K562 (cell line): ENCODE measurements around the gene NTPCR. TPM values are rescaled to one million over a fixed set of nuclear protein-coding genes. Genes with fewer than 3 reads are reported as not detected.

Source experiments
- ELF1 ChIP-seq: fragments of 200-800 bp; sonication (Bioruptor generic); IDR thresholded peaks from 2 replicates; pipeline ENCODE4 v1.6.1; 2016; ENCODE audit warnings: missing genetic modification characterization, missing compliant biosample characterization
- FOXA1 ChIP-seq: fragments of 450-650 bp; IDR thresholded peaks from 2 replicates; pipeline ENCODE4 v1.6.1; 2016; ENCODE audit warnings: mild to moderate bottlenecking, borderline replicate concordance
- L3MBTL2 ChIP-seq: fragments of 450-650 bp; IDR thresholded peaks from 2 replicates; pipeline ENCODE4 v1.6.1; 2016; ENCODE audit warnings: mild to moderate bottlenecking, moderate library complexity
- MCM5 ChIP-seq: fragments of 450-650 bp; IDR thresholded peaks from 2 replicates; pipeline ENCODE4 v1.6.1; 2016; ENCODE audit warnings: low read depth
- NR4A1 ChIP-seq, 2 experiments: fragments of 250-450 bp in 1 of 2; fragments of 450-650 bp in 1 of 2; sonication (Bioruptor Pico) in 1 of 2; IDR thresholded peaks; 2 replicates each; pipeline versions ENCODE4 v1.4.0 to v1.6.1; 2016 to 2020; ENCODE audit warnings: mild to moderate bottlenecking in 2 of 2, missing compliant biosample characterization in 1 of 2, missing genetic modification characterization in 1 of 2, moderate library complexity in 1 of 2
- PCBP1 ChIP-seq: fragments of 200-400 bp; formaldehyde crosslinking; IDR thresholded peaks from 2 replicates; pipeline ENCODE4 v1.6.1; 2018; ENCODE audit warnings: mild to moderate bottlenecking, low read depth, low read length; ENCODE audit not compliant: poor library complexity, severe bottlenecking
- POLR2AphosphoS2 ChIP-seq: IDR thresholded peaks from 2 replicates; pipeline ENCODE4 v1.6.1; 2012; ENCODE audit warnings: low read length, improper control_type of control experiment
- RFX5 ChIP-seq: IDR thresholded peaks from 2 replicates; pipeline ENCODE4 v1.6.1; 2011; ENCODE audit warnings: low read depth, mild to moderate bottlenecking, improper control_type of control experiment, low read length
- STAT5B ChIP-seq: fragments of 250-450 bp; sonication (Bioruptor Pico); IDR thresholded peaks from 2 replicates; pipeline ENCODE4 v1.8.0; 2021; ENCODE audit warnings: mild to moderate bottlenecking, inconsistent platforms
- TCFL5 ChIP-seq: fragments of 250-450 bp; sonication (Bioruptor Pico); conservative IDR thresholded peaks from 2 replicates; pipeline ENCODE4 v1.6.1; 2021; ENCODE audit warnings: mild to moderate bottlenecking, moderate library complexity, matching md5 sums
- TRIM28 ChIP-seq: fragments of 450-650 bp; IDR thresholded peaks from 2 replicates; pipeline ENCODE4 v1.6.1; 2017
- ZFX ChIP-seq: sonication (generic); formaldehyde crosslinking; IDR thresholded peaks from 2 replicates; pipeline ENCODE4 v1.8.0; 2022; ENCODE audit warnings: mild to moderate bottlenecking, missing genetic modification reagents, moderate library complexity
- ZSCAN32 ChIP-seq: fragments of 450-650 bp; formaldehyde crosslinking; IDR thresholded peaks from 2 replicates; pipeline ENCODE4 v1.4.0; 2020; ENCODE audit warnings: mild to moderate bottlenecking, moderate library complexity
- polyA plus RNA-seq, 8 experiments: library from polyadenylated mRNA; depleted of rRNA in 4 of 8; stranded (reverse) in 5 of 8; unstranded in 3 of 8; fragments of >200 nt; fragmentation: Nextera tagmentation in 2 of 8; fragmentation: Illumina TruSeq in 1 of 8; extraction: Ambion mirVana in 2 of 8; extraction: Trizol in 1 of 8; gene quantifications; 2 replicates each; pipeline versions ENCODE4 v1.2.1 to v1.2.3, GENCODE V29; 2011 to 2014; ENCODE audit warnings: inconsistent platforms in 1 of 8, missing spikeins in 1 of 8
- total RNA-seq, 7 experiments: library from RNA; depleted of rRNA in 6 of 7; stranded (reverse); fragments of >200 nt in 6 of 7; fragmentation: Illumina TruSeq in 2 of 7; extraction: Trizol in 2 of 7; gene quantifications; 2 replicates each; pipeline versions ENCODE4 v1.2.1 to v1.2.3, GENCODE V29; 2011 to 2021; ENCODE audit warnings: low replicate concordance in 1 of 7
- TF ChIP-seq, protein P1 (sequence below): fragments of 250-450 bp; sonication (Bioruptor Pico); IDR thresholded peaks from 2 replicates; pipeline ENCODE4 v1.9.0; 2021; ENCODE audit warnings: mild to moderate bottlenecking
- TF ChIP-seq, protein P2 (sequence below): fragments of 250-450 bp; sonication (Bioruptor Pico); IDR thresholded peaks from 2 replicates; pipeline ENCODE4 v1.4.0; 2020; ENCODE audit warnings: mild to moderate bottlenecking, moderate library complexity, borderline replicate concordance
- TF ChIP-seq, protein P3 (sequence below), 2 experiments: IDR thresholded peaks in 1 of 2; conservative IDR thresholded peaks in 1 of 2; 2 replicates each; pipeline ENCODE4 v1.6.1; 2016; ENCODE audit warnings: low read depth in 2 of 2, mild to moderate bottlenecking in 1 of 2, missing compliant biosample characterization in 1 of 2, missing genetic modification characterization in 1 of 2, moderate library complexity in 1 of 2
- TF ChIP-seq, protein P4 (sequence below): fragments of 250-450 bp; sonication (Bioruptor Pico); IDR thresholded peaks from 2 replicates; pipeline ENCODE4 v1.4.0; 2020; ENCODE audit warnings: mild to moderate bottlenecking

Gene NTPCR
- total and polyA plus RNA-seq, 9 of the 15 experiments (the other 6 are each of a cell fraction or from before 2014, with no cell fraction given): 19.3 to 105 (median 48.8) TPM

DNA sequence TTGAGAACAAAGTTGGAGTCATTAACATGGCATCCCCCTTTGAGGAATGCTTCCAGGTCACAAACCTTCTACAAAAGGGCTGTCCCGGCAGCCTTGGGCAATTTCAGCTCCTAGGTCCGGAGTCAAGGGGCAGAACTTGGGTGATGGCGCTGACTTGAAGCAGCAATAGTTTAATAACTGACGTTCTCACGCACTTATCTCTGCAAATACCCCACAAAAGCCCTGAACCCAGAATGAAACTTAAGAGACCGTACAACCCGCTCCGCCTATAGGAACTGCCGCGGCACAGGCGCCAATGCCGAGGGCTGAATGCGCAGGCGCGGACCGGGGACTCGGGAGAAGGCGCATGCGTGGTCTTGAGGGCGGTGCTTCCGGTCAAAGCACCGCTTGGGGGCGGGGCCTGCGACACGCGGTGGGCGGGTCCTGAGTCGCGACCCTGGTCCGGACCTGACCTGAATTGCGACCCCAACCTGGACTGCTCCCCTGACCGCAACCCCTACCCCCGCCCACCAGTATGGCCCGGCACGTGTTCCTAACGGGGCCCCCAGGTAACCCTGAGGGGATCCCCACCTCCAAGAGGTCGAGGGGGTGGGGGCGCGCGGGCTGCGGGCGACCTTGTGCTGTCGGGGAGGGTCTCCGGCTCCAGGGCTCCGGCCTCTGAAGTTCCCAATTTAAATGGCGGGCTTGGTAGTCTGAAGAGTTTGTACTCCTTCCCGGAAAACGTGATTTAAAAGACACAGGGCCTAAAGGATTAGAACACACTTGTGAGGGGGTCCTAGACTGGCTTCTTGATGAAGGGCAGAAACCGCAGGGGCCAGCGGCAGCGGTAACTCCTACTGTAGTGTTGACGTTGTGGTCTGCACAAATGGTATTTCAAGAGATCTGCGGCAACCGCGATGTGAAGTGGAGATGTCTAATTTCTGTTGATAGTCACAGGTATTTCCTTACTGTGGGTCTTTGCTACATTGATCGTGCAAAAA is at the start of gene NTPCR (continued):
- TF ChIP-seq, protein P1, sequence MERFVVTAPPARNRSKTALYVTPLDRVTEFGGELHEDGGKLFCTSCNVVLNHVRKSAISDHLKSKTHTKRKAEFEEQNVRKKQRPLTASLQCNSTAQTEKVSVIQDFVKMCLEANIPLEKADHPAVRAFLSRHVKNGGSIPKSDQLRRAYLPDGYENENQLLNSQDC: no peak
- TF ChIP-seq NR4A1 (CRISPR knock-in tag; IDR thresholded peaks at IDR 0.05) (no peak), NR4A1 (tag; IDR thresholded peaks at IDR 0.05) (no peak), TRIM28 (no peak), ZFX (CRISPR knock-in tag) (no peak), ZSCAN32 (CRISPR knock-in tag) (no peak), STAT5B (CRISPR knock-in tag) (no peak), ELF1 (0 out of 2 replicates have a peak, but pooled peaks have one; percentile 9), TCFL5 (no peak), PCBP1 (no peak), RFX5 (no peak), MCM5 (no peak), FOXA1 (no peak), L3MBTL2 (peak; percentile 60), POLR2AphosphoS2 (no peak)
- TF ChIP-seq, protein P2, sequence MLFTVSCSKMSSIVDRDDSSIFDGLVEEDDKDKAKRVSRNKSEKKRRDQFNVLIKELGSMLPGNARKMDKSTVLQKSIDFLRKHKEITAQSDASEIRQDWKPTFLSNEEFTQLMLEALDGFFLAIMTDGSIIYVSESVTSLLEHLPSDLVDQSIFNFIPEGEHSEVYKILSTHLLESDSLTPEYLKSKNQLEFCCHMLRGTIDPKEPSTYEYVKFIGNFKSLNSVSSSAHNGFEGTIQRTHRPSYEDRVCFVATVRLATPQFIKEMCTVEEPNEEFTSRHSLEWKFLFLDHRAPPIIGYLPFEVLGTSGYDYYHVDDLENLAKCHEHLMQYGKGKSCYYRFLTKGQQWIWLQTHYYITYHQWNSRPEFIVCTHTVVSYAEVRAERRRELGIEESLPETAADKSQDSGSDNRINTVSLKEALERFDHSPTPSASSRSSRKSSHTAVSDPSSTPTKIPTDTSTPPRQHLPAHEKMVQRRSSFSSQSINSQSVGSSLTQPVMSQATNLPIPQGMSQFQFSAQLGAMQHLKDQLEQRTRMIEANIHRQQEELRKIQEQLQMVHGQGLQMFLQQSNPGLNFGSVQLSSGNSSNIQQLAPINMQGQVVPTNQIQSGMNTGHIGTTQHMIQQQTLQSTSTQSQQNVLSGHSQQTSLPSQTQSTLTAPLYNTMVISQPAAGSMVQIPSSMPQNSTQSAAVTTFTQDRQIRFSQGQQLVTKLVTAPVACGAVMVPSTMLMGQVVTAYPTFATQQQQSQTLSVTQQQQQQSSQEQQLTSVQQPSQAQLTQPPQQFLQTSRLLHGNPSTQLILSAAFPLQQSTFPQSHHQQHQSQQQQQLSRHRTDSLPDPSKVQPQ (CRISPR knock-in tag): 0 out of 2 replicates have a peak, but pooled peaks have one; percentile 53
- TF ChIP-seq, protein P3, sequence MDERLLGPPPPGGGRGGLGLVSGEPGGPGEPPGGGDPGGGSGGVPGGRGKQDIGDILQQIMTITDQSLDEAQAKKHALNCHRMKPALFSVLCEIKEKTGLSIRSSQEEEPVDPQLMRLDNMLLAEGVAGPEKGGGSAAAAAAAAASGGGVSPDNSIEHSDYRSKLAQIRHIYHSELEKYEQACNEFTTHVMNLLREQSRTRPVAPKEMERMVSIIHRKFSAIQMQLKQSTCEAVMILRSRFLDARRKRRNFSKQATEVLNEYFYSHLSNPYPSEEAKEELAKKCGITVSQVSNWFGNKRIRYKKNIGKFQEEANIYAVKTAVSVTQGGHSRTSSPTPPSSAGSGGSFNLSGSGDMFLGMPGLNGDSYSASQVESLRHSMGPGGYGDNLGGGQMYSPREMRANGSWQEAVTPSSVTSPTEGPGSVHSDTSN (CRISPR knock-in tag; IDR thresholded peaks at IDR 0.05; ENCODE audit: low read depth): no peak
- TF ChIP-seq, protein P3 (tag; conservative IDR thresholded peaks at IDR 0.05; ENCODE audit: low read depth): no peak
- TF ChIP-seq, protein P4, sequence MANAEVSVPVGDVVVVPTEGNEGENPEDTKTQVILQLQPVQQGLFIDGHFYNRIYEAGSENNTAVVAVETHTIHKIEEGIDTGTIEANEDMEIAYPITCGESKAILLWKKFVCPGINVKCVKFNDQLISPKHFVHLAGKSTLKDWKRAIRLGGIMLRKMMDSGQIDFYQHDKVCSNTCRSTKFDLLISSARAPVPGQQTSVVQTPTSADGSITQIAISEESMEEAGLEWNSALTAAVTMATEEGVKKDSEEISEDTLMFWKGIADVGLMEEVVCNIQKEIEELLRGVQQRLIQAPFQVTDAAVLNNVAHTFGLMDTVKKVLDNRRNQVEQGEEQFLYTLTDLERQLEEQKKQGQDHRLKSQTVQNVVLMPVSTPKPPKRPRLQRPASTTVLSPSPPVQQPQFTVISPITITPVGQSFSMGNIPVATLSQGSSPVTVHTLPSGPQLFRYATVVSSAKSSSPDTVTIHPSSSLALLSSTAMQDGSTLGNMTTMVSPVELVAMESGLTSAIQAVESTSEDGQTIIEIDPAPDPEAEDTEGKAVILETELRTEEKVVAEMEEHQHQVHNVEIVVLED (CRISPR knock-in tag): no peak
